Spleen (tissue), 11 donors: ENCODE results near the gene SLC7A5. TPM values are rescaled to one million over a fixed set of nuclear protein-coding genes. Genes with fewer than 3 reads are reported as not detected.
"Not testable (repeated sequence)": the region's sequence is repeated elsewhere in the genome, so short reads cannot be mapped to it uniquely, and the experiment has no call there.

Experiments
- DNase-seq: peaks from one replicate; pipeline ENCODE4 v3.0.0-alpha.2; 2020
- H3K27ac ChIP-seq, 8 donors: fragments of 200-600 bp; sonication (generic) in 7 of 8; 1 replicate in 4 of 8; 2 replicates in 4 of 8; pipeline versions ENCODE4 v1.5.0 to v1.8.0; 2016 to 2021; ENCODE audit warnings: inconsistent platforms in 4 of 8, mild to moderate bottlenecking in 4 of 8, moderate library complexity in 1 of 8
- H3K27me3 ChIP-seq, 7 donors: fragments of 200-600 bp; sonication (generic) in 6 of 7; replicated peaks in 1 of 7; 1 replicate in 4 of 7; 2 replicates in 3 of 7; pipeline versions ENCODE4 v1.5.0 to v1.8.0; 2016 to 2021; ENCODE audit warnings: inconsistent platforms in 3 of 7, mild to moderate bottlenecking in 1 of 7
- H3K36me3 ChIP-seq, 6 donors: fragments of 200-600 bp; sonication (generic) in 5 of 6; 1 replicate in 4 of 6; 2 replicates in 2 of 6; pipeline versions ENCODE4 v1.5.0 to v1.8.0; 2016 to 2021; ENCODE audit warnings: inconsistent platforms in 2 of 6
- H3K4me1 ChIP-seq, 6 donors: fragments of 200-600 bp; sonication (generic) in 5 of 6; 1 replicate in 3 of 6; 2 replicates in 3 of 6; pipeline versions ENCODE4 v1.5.0 to v1.8.0; 2016 to 2021; ENCODE audit warnings: inconsistent platforms in 3 of 6
- H3K4me3 ChIP-seq, 8 donors: fragments of 200-600 bp; sonication (generic) in 7 of 8; 1 replicate in 4 of 8; 2 replicates in 4 of 8; pipeline versions ENCODE4 v1.5.0 to v1.8.0; 2016 to 2021; ENCODE audit warnings: inconsistent platforms in 4 of 8, mild to moderate bottlenecking in 4 of 8, moderate library complexity in 2 of 8
- H3K9me3 ChIP-seq, 8 donors: fragments of 200-600 bp; sonication (generic) in 7 of 8; 1 replicate in 4 of 8; 2 replicates in 4 of 8; pipeline versions ENCODE4 v1.5.0 to v1.8.0; 2016 to 2021; ENCODE audit warnings: inconsistent platforms in 4 of 8
- CTCF ChIP-seq, 11 experiments: fragments of 200-600 bp in 7 of 11; fragments of 450-650 bp in 4 of 11; sonication (generic) in 4 of 11; IDR thresholded peaks in 8 of 11; conservative IDR thresholded peaks in 3 of 11; 1 replicate in 7 of 11; 2 replicates in 4 of 11; pipeline versions ENCODE4 v1.4.0 to v1.8.0; 2016 to 2021; ENCODE audit warnings: antibody characterized with exemption in 11 of 11, inconsistent platforms in 4 of 11, mild to moderate bottlenecking in 1 of 11
- POLR2A ChIP-seq, 3 donors: fragments of 450-650 bp; IDR thresholded peaks; one replicate each; pipeline ENCODE4 v1.5.1; 2017; ENCODE audit warnings: antibody characterized with exemption in 3 of 3, mild to moderate bottlenecking in 1 of 3
- POLR2AphosphoS5 ChIP-seq, 3 donors: sonication (generic); formaldehyde crosslinking; IDR thresholded peaks; one replicate each; pipeline ENCODE4 v1.5.1; 2017; ENCODE audit warnings: antibody characterized with exemption in 3 of 3
- WGBS, 5 donors: extraction: QIAGEN DNeasy Blood & Tissue Kit in 3 of 5; methylation state at CpG; one replicate each; pipeline versions ENCODE4 v1.1.5 to v1.1.7; 2013 to 2018; 5-methylcytosine and 5-hydroxymethylcytosine counted together
- intact Hi-C: fragments of 100-400 bp; cut with DNase I; formaldehyde crosslinking; loops from one replicate; pipeline ENCODE4 v1.15.0; 2023; ENCODE audit warnings: low total_unique reads
- polyA plus RNA-seq, 3 donors: library from polyadenylated mRNA; stranded (reverse); fragments of 200-250 nt; gene quantifications; one replicate each; pipeline ENCODE4 v1.2.1, GENCODE V29; 2013
- total RNA-seq, 7 donors: library from RNA; depleted of rRNA in 3 of 7; stranded (reverse); fragments of >200 nt in 3 of 7; fragmentation: NEBNext Ultra II Directional in 4 of 7; extraction: Animal tissue kit (Norgen Biotek cat#: 25700) in 4 of 7; gene quantifications; one replicate each; pipeline versions ENCODE4 v1.1.0 to v1.2.1, GENCODE V29; 2016 to 2021
- donor health status: healthy with polysubstance abuse.
- donor health status: DM: no; HTN: no; CAD: no; lungs with moderate emphysema.
- donor health status: DM: no; HTN: no; CAD: no.
- donor health status: Bipolar disorder and iron deficiency.
- donor health status: healthy.
- donor health status: DM: no; HTN: no; CAD: no.
- donor health status: DM: yes; HTN: yes; CAD: no.

The SLC7A5 gene
- total and polyA plus RNA-seq, 10 donors = 2.5 to 30.6 (median 17.0) TPM

- H3K4me1 ChIP-seq = peaks cover 0 to 3% (median 0%) of the 10 kb centered on the region in 6 donors
- intact Hi-C loops = no loop called here
- no peak overlapping the region for H3K4me3 ChIP-seq
- no peak for DNase-seq
- no peaks in the 10 kb centered on the region for H3K9me3 ChIP-seq
- 71 to 83% (median 78%) methylated on average over 13 to 19 of the region's 19 CpGs for WGBS, 5 donors
- TF ChIP-seq POLR2A (IDR thresholded peaks at IDR 0.05) = no peak
- no peak for TF ChIP-seq POLR2AphosphoS5 (IDR thresholded peaks at IDR 0.05)
- peak in 1 of 11 experiments; percentile 30 for TF ChIP-seq CTCF (IDR thresholded peaks at IDR 0.05 in 8 of 11, conservative IDR thresholded peaks at IDR 0.05 in 3 of 11)
- H3K36me3 ChIP-seq = no peaks in the 10 kb centered on the region
- H3K27me3 ChIP-seq = peaks cover 0 to 75% (median 0%) of the 10 kb centered on the region in 7 donors
- no peak overlapping the region for H3K27ac ChIP-seq
Measured at GRCh38 chr16:87877942-87878507, 8.7 kb upstream of the SLC7A5 start.

- TF ChIP-seq POLR2AphosphoS5 (IDR thresholded peaks at IDR 0.05) = no peak
- TF ChIP-seq POLR2A (IDR thresholded peaks at IDR 0.05) = no peak
- TF ChIP-seq CTCF (IDR thresholded peaks at IDR 0.05 in 8 of 11, conservative IDR thresholded peaks at IDR 0.05 in 3 of 11) = no peak
- 50 to 65% (median 53%) methylated on average over 24 of the region's 24 CpGs for WGBS, 5 donors
- intact Hi-C loops = no loop called here
- Histone ChIP-seq H3K9me3 (no peaks in the 10 kb centered on the region), H3K36me3 (no peaks in the 10 kb centered on the region), H3K4me1 (peaks cover 0 to 22% (median 9%) of the 10 kb centered on the region in 6 donors), H3K4me3 (no peak overlapping the region), H3K27ac (no peak overlapping the region), H3K27me3 (peaks cover 0 to 53% (median 0%) of the 10 kb centered on the region in 7 donors)
- DNase-seq = no peak
Measured at GRCh38 chr16:87874639-87875427, 5.5 kb upstream of the SLC7A5 start.

GRCh38 chr16:87870418-87871291, 1.3 kb upstream of the SLC7A5 start:
- DNase-seq, H3K9me3 ChIP-seq: not testable (repeated sequence)
- H3K27ac ChIP-seq = peak overlapping the region in 4 of 8 donors; percentile 49 to 73 (median 62)

GRCh38 chr16:87869879-87870417, 641 bp upstream of the SLC7A5 start:
- not testable (repeated sequence) for H3K9me3 ChIP-seq, H3K36me3 ChIP-seq, DNase-seq
- 67 to 90% (median 83%) methylated on average over 14 to 18 of the region's 18 CpGs for WGBS, 5 donors
- Histone ChIP-seq H3K4me3 (peak overlapping the region in 2 of 8 donors; percentile 62 to 69), H3K4me1 (peaks cover 0 to 68% (median 25%) of the 10 kb centered on the region in 6 donors), H3K27me3 (peaks cover 0 to 39% (median 0%) of the 10 kb centered on the region in 7 donors), H3K27ac (peak overlapping the region in 2 of 8 donors; percentile 82 to 86)
- intact Hi-C loops = loop anchor here (2.0 kb wide), 1 partner anchor 91 kb away; no protein-coding TSS in a partner anchor

More at GRCh38 chr16:87870418-87871291, 1.3 kb upstream of the SLC7A5 start:
- H3K4me3 ChIP-seq, H3K36me3 ChIP-seq: not testable (repeated sequence)
- intact Hi-C loops = loop anchor here (2.0 kb wide), 1 partner anchor 92 kb away; no protein-coding TSS in a partner anchor
- peaks cover 0 to 61% (median 24%) of the 10 kb centered on the region in 6 donors for H3K4me1 ChIP-seq
- H3K27me3 ChIP-seq = peaks cover 0 to 46% (median 0%) of the 10 kb centered on the region in 7 donors
- 69 to 87% (median 82%) methylated on average over 21 to 24 of the region's 24 CpGs for WGBS, 5 donors

GRCh38 chr16:87868254-87869029, 865 bp downstream of the SLC7A5 start:
- Histone ChIP-seq H3K4me1 (peaks cover 0 to 79% (median 26%) of the 10 kb centered on the region in 6 donors), H3K27ac (peak overlapping the region in 5 of 8 donors; percentile 73 to 86 (median 82)), H3K4me3 (peak overlapping the region; percentile 37 to 77 (median 63)), H3K27me3 (peaks cover 0 to 27% (median 0%) of the 10 kb centered on the region in 7 donors)
- WGBS, 5 donors = 10 to 25% (median 11%) methylated on average over 24 to 37 of the region's 37 CpGs
- DNase-seq = peak; percentile 79
- intact Hi-C loops, H3K9me3 ChIP-seq, H3K36me3 ChIP-seq: not testable (repeated sequence)
